Astrocyte (in vitro differentiated cells and primary cell): Measurements from ENCODE around the gene HSPA8. TPM values are rescaled to one million over a fixed set of nuclear protein-coding genes. Genes with fewer than 3 reads are reported as not detected.

Experiments used
- DNase-seq: peaks from one replicate; pipeline ENCODE4 v3.0.0-alpha.2; 2010; ENCODE audit warnings: low read depth
- FAIRE-seq: peaks from 2 replicates; lab custom pipeline; 2011; peaks lifted over from hg19 to GRCh38; lab: Jason Lieb, UNC
- H2AFZ ChIP-seq: 2 replicates; pipeline ENCODE4 v1.6.0; 2012; ENCODE audit warnings: low read depth, low read length, inconsistent platforms
- H3K27ac ChIP-seq: 2 replicates; pipeline ENCODE4 v1.5.1; 2011; ENCODE audit warnings: low read depth, low read length, inconsistent platforms
- H3K27me3 ChIP-seq: 2 replicates; pipeline ENCODE4 v1.6.0; 2011; ENCODE audit warnings: low read length, inconsistent platforms; ENCODE audit not compliant: insufficient read depth
- H3K36me3 ChIP-seq: 2 replicates; pipeline ENCODE4 v1.5.1; 2011; ENCODE audit warnings: low read length, inconsistent platforms; ENCODE audit not compliant: insufficient read depth
- H3K4me1 ChIP-seq: 2 replicates; pipeline ENCODE4 v1.5.1; 2011; ENCODE audit warnings: low read length, inconsistent platforms; ENCODE audit not compliant: insufficient read depth
- H3K4me2 ChIP-seq: 2 replicates; pipeline ENCODE4 v1.6.0; 2012; ENCODE audit warnings: low read length, inconsistent platforms
- H3K4me3 ChIP-seq: 2 replicates; pipeline ENCODE4 v1.5.1; 2011; ENCODE audit warnings: low read depth, mild to moderate bottlenecking, low read length, inconsistent platforms; ENCODE audit not compliant: insufficient read depth
- H3K79me2 ChIP-seq: 2 replicates; pipeline ENCODE4 v1.6.0; 2012; ENCODE audit warnings: mild to moderate bottlenecking, low read length, inconsistent platforms; ENCODE audit not compliant: insufficient read depth
- H3K9ac ChIP-seq: 2 replicates; pipeline ENCODE4 v1.6.0; 2012; ENCODE audit warnings: mild to moderate bottlenecking, low read length, inconsistent platforms
- H3K9me3 ChIP-seq: 2 replicates; pipeline ENCODE4 v1.5.1; 2012; ENCODE audit warnings: low read depth, mild to moderate bottlenecking, low read length, inconsistent platforms; ENCODE audit not compliant: insufficient read depth
- H4K20me1 ChIP-seq: 2 replicates; pipeline ENCODE4 v1.6.0; 2012; ENCODE audit warnings: low read length, inconsistent platforms; ENCODE audit not compliant: insufficient read depth
- H3K27ac Mint-ChIP-seq: one replicate; pipeline ENCODE4 v1.8.0; 2021; ENCODE audit warnings: mild to moderate bottlenecking, mixed read lengths; ENCODE audit not compliant: unreplicated experiment
- H3K27me3 Mint-ChIP-seq: one replicate; pipeline ENCODE4 v1.8.0; 2021; ENCODE audit warnings: low read depth, mixed read lengths; ENCODE audit not compliant: unreplicated experiment
- H3K36me3 Mint-ChIP-seq: one replicate; pipeline ENCODE4 v1.8.0; 2021; ENCODE audit warnings: low read depth, mixed read lengths; ENCODE audit not compliant: unreplicated experiment
- H3K4me1 Mint-ChIP-seq: one replicate; pipeline ENCODE4 v1.8.0; 2021; ENCODE audit warnings: low read depth, mixed read lengths; ENCODE audit not compliant: unreplicated experiment
- H3K4me3 Mint-ChIP-seq: one replicate; pipeline ENCODE4 v1.8.0; 2021; ENCODE audit warnings: mild to moderate bottlenecking, moderate library complexity, mixed read lengths; ENCODE audit not compliant: unreplicated experiment
- H3K9me3 Mint-ChIP-seq: one replicate; pipeline ENCODE4 v1.8.0; 2021; ENCODE audit warnings: mild to moderate bottlenecking, mixed read lengths; ENCODE audit not compliant: unreplicated experiment
- EZH2 ChIP-seq: IDR thresholded peaks from 2 replicates; pipeline ENCODE4 v1.6.1; 2012; ENCODE audit warnings: mild to moderate bottlenecking, low read length, inconsistent platforms; ENCODE audit not compliant: insufficient read depth
- total RNA-seq: library from RNA; stranded (reverse); gene quantifications from 2 replicates; pipeline ENCODE4 v1.2.1, GENCODE V29; 2021
- TF ChIP-seq, protein P1 (sequence below): IDR thresholded peaks from 2 replicates; pipeline ENCODE4 v1.5.1; 2011; ENCODE audit warnings: low read depth, mild to moderate bottlenecking, inconsistent platforms, low read length, moderate library complexity; ENCODE audit not compliant: insufficient read depth

HSPA8 gene
- total RNA-seq, 1 donor from 2014 or later, result 1,502 TPM

DNA sequence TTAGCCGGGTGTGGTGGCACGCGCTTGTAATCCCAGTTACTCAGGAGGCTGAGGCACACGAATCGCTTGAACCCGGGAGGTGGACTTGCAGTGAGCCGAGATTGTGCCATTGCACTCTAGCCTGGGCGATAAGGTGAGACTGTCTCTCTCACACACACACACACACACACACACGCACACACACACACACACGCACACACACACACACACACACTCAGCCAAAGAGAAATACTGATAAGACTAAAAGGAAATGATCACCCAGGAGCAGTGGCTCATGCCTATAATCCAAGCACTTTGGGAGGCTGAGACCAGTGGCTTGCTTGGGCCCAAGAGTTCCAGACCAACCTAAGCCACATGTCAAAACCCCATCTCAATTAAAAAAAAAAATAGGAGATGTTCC lies 20.8 kb downstream of the HSPA8 start:
- H3K4me1 ChIP-seq, result peaks cover 3% of the 10 kb centered on the region
- H3K9me3 ChIP-seq, result no peaks in the 10 kb centered on the region
- no peak for DNase-seq
- H3K9me3 Mint-ChIP-seq, result no peaks in the 10 kb centered on the region
- no peak overlapping the region for H3K4me3 ChIP-seq
- H3K27ac ChIP-seq, result no peak overlapping the region
- peaks cover 2% of the 10 kb centered on the region for H3K27me3 Mint-ChIP-seq
- no peak overlapping the region for H3K4me2 ChIP-seq
- H3K9ac ChIP-seq, result no peak overlapping the region
- H3K79me2 ChIP-seq, result no peaks in the 10 kb centered on the region
- H3K36me3 Mint-ChIP-seq, result no peaks in the 10 kb centered on the region
- no peaks in the 10 kb centered on the region for H3K36me3 ChIP-seq
- no peaks in the 10 kb centered on the region for H4K20me1 ChIP-seq
- no peak overlapping the region for H3K4me3 Mint-ChIP-seq
- no peak overlapping the region for H3K27ac Mint-ChIP-seq
- H3K27me3 ChIP-seq, result no peaks in the 10 kb centered on the region
- TF ChIP-seq EZH2, result no peak
- TF ChIP-seq, protein P1, sequence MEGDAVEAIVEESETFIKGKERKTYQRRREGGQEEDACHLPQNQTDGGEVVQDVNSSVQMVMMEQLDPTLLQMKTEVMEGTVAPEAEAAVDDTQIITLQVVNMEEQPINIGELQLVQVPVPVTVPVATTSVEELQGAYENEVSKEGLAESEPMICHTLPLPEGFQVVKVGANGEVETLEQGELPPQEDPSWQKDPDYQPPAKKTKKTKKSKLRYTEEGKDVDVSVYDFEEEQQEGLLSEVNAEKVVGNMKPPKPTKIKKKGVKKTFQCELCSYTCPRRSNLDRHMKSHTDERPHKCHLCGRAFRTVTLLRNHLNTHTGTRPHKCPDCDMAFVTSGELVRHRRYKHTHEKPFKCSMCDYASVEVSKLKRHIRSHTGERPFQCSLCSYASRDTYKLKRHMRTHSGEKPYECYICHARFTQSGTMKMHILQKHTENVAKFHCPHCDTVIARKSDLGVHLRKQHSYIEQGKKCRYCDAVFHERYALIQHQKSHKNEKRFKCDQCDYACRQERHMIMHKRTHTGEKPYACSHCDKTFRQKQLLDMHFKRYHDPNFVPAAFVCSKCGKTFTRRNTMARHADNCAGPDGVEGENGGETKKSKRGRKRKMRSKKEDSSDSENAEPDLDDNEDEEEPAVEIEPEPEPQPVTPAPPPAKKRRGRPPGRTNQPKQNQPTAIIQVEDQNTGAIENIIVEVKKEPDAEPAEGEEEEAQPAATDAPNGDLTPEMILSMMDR, result no peak
- no peak overlapping the region for H2AFZ ChIP-seq
- H3K4me1 Mint-ChIP-seq, result no peaks in the 10 kb centered on the region
- FAIRE-seq, result no peak

DNA sequence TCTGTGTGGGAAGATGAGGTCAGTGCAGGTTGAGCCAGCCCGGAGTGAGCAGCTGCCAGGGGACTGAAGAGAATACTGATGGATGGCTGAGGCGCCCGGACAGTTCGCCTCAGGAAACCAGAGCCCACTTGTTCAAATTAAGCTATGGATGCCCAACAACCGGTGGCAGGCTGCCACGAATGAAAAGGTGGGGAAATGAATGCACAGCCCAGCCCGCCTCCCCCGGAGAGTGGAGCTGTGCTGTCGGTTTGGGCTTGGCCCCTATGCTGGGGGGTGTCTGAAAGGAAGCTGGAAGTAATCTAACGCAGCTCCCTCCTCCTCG lies 21.9 kb downstream of the HSPA8 start:
- Histone ChIP-seq H3K9me3 (no peaks in the 10 kb centered on the region), H3K79me2 (no peaks in the 10 kb centered on the region), H4K20me1 (no peaks in the 10 kb centered on the region), H3K27me3 (no peaks in the 10 kb centered on the region), H3K4me3 (no peak overlapping the region), H3K9ac (no peak overlapping the region), H3K4me2 (peak overlapping the region; percentile 1), H3K4me1 (peaks cover 3% of the 10 kb centered on the region), H3K36me3 (no peaks in the 10 kb centered on the region), H3K27ac (no peak overlapping the region), H2AFZ (no peak overlapping the region)
- Mint-ChIP-seq H3K4me3 (no peak overlapping the region), H3K4me1 (no peaks in the 10 kb centered on the region), H3K9me3 (peaks cover 2% of the 10 kb centered on the region), H3K36me3 (no peaks in the 10 kb centered on the region), H3K27me3 (peaks cover 3% of the 10 kb centered on the region), H3K27ac (no peak overlapping the region)
- DNase-seq (no peak), FAIRE-seq (no peak)
- TF ChIP-seq, protein P1, result no peak
- TF ChIP-seq EZH2, result no peak

DNA sequence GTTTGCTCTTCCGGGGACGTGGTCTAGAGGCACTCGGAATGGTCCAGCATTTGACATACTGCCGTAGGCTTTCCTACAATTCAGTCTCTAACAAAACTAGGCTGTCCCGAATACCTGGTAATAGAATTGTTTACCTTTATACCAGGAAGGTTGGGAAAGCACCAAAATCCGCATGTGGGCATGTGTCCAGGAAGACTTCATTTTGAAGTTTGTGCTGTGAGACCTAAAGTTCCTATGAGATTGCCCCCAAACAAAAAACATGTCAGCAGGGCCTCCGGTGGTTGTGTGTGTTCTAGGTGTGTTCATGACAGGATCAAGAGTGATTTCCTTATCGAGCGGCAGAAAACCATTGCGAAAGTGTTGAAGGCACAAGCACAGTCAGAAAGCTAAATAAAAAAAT lies 26.1 kb downstream of the HSPA8 start:
- H3K4me3 ChIP-seq, result no peak overlapping the region
- no peak overlapping the region for H3K27ac Mint-ChIP-seq
- no peaks in the 10 kb centered on the region for H3K36me3 ChIP-seq
- FAIRE-seq (no peak), DNase-seq (no peak)
- H3K9me3 Mint-ChIP-seq, result peaks cover 2% of the 10 kb centered on the region
- H3K9me3 ChIP-seq, result no peaks in the 10 kb centered on the region
- no peak overlapping the region for H2AFZ ChIP-seq
- no peaks in the 10 kb centered on the region for H3K27me3 ChIP-seq
- no peak overlapping the region for H3K9ac ChIP-seq
- no peak overlapping the region for H3K27ac ChIP-seq
- H3K4me2 ChIP-seq, result no peak overlapping the region
- TF ChIP-seq, protein P1, result no peak
- no peak for TF ChIP-seq EZH2
- peaks cover 5% of the 10 kb centered on the region for H3K27me3 Mint-ChIP-seq
- no peak overlapping the region for H3K4me3 Mint-ChIP-seq
- H3K4me1 ChIP-seq, result peaks cover 3% of the 10 kb centered on the region
- no peaks in the 10 kb centered on the region for H4K20me1 ChIP-seq
- H3K79me2 ChIP-seq, result no peaks in the 10 kb centered on the region
- H3K4me1 Mint-ChIP-seq, result no peaks in the 10 kb centered on the region
- H3K36me3 Mint-ChIP-seq, result no peaks in the 10 kb centered on the region
